ENCODE results near the gene MINDY4B. TPM values are rescaled to one million over a fixed set of nuclear protein-coding genes. Genes with fewer than 3 reads are reported as not detected.
"Not testable (repeated sequence)": the region's sequence is repeated elsewhere in the genome, so short reads cannot be mapped to it uniquely, and the experiment has no call there.

Gene MINDY4B
- total and polyA plus RNA-seq, 2 of the 8 experiments (the other 6 are each of a cell fraction or from before 2014, with no cell fraction given) = not detected

GRCh38 chr3:150857936-150858335 is 47.3 kb downstream of the MINDY4B start:
- WGBS, 2 experiments (ENCODE audit: extremely low coverage in 1 of 2, insufficient coverage in 1 of 2, insufficient read length in 1 of 2, insufficient replicate concordance in 2 of 2, low coverage in 1 of 2, low lambda C conversion rate in 2 of 2, missing lambda C conversion rate in 1 of 2) = 95% methylated on average over 8 of the region's 8 CpGs; no CpG with 5 or more reads in 1 of the 2 experiments
- FAIRE-seq; H3K23ac ChIP-seq (ENCODE audit: insufficient read length); H2AK5ac ChIP-seq (ENCODE audit: low read depth, low read length); H4K91ac ChIP-seq (replicated peaks; ENCODE audit: insufficient read length, low read length); H3K56ac ChIP-seq (replicated peaks; ENCODE audit: insufficient read length, low read depth, low read length); H3K9ac ChIP-seq (replicated peaks in 1 of 4; ENCODE audit: extremely low read depth in 1 of 4, low read depth in 3 of 4, low read length in 3 of 4); H3K4me2 ChIP-seq (ENCODE audit: insufficient read depth in 1 of 2, low read depth in 2 of 2, low read length in 2 of 2); H3K27ac ChIP-seq (ENCODE audit: low read depth, low read length); H2BK5ac ChIP-seq (ENCODE audit: low read depth, low read length); H3K4ac ChIP-seq (replicated peaks; ENCODE audit: insufficient read length, low read depth, low read length); H3K36me3 ChIP-seq (ENCODE audit: control insufficient read depth in 2 of 4, insufficient read depth in 4 of 4, low read length in 3 of 4); H2BK120ac ChIP-seq (replicated peaks; ENCODE audit: low read depth, low read length); H2AFZ ChIP-seq (ENCODE audit: low read length); H3K18ac ChIP-seq (ENCODE audit: extremely low read depth, low read length); H4K8ac ChIP-seq (ENCODE audit: extremely low read depth, insufficient read depth, low read length); H2BK12ac ChIP-seq (ENCODE audit: low read depth, low read length); H3K4me1 ChIP-seq (replicated peaks in 1 of 4; ENCODE audit: control insufficient read depth in 3 of 4, insufficient read depth in 4 of 4, low read length in 3 of 4); H3K4me3 ChIP-seq (ENCODE audit: extremely low read depth in 1 of 4, insufficient read depth in 2 of 4, low read depth in 3 of 4, low read length in 4 of 4); H2BK20ac ChIP-seq (ENCODE audit: low read length); H3K23me2 ChIP-seq (ENCODE audit: low read depth, low read length); H3K27me3 ChIP-seq (replicated peaks in 1 of 4; ENCODE audit: control insufficient read depth in 3 of 4, extremely low read depth in 1 of 4, insufficient read depth in 3 of 4, low read length in 3 of 4); H2BK15ac ChIP-seq (ENCODE audit: low read length); H3K79me2 ChIP-seq (ENCODE audit: control insufficient read depth in 1 of 2, insufficient read depth in 2 of 2, low read length in 2 of 2); H3K79me1 ChIP-seq (ENCODE audit: low read depth, low read length); CTCF ChIA-PET (ENCODE audit: partially characterized antibody); DNase-seq (ENCODE audit: low read depth in 1 of 2, low spot score in 2 of 2); H4K5ac ChIP-seq (ENCODE audit: insufficient read length, low read depth, low read length); H3K14ac ChIP-seq (ENCODE audit: insufficient read length); H3K9me3 ChIP-seq (ENCODE audit: insufficient read depth in 2 of 2, low read depth in 1 of 2, low read length in 1 of 2); H4K20me1 ChIP-seq (replicated peaks in 1 of 2; ENCODE audit: control insufficient read depth in 1 of 2, insufficient read depth in 2 of 2, low read length in 2 of 2): not testable (repeated sequence)
- POLR2A ChIA-PET (ENCODE audit: partially characterized antibody) = interaction anchor here (0.6 kb wide), 1 partner anchor 96 kb away, joined by 4 read pairs; no protein-coding TSS in a partner anchor

Measured in H1 (cell line).